IMR-90 (cell line): ENCODE data around the gene LILRA2.
"Not testable (repeated sequence)": the region's sequence is repeated elsewhere in the genome, so short reads cannot be mapped to it uniquely, and the experiment has no call there.

ENCODE experiments used
- BHLHE40 ChIP-seq: fragments of 150-350 bp; IDR thresholded peaks from 2 replicates; pipeline ENCODE4 v1.6.1; 2016; ENCODE audit warnings: mild to moderate bottlenecking, low read depth, low read length
- CHD1 ChIP-seq: IDR thresholded peaks from 2 replicates; pipeline ENCODE4 v1.6.1; 2012; ENCODE audit warnings: low read depth, low read length, improper control_type of control experiment
- CTCF ChIP-seq: conservative IDR thresholded peaks from 2 replicates; pipeline ENCODE4 v1.5.1; 2012; ENCODE audit warnings: mild to moderate bottlenecking, low read depth, low read length, improper control_type of control experiment
- ELK1 ChIP-seq: fragments of 150-350 bp; IDR thresholded peaks from 2 replicates; pipeline ENCODE4 v1.6.1; 2016; ENCODE audit warnings: low read depth, mild to moderate bottlenecking, low read length, moderate library complexity, borderline replicate concordance
- MAZ ChIP-seq: IDR thresholded peaks from 2 replicates; pipeline ENCODE4 v1.6.1; 2012; ENCODE audit warnings: low read depth, mild to moderate bottlenecking, low read length, improper control_type of control experiment, moderate library complexity, borderline replicate concordance
- POLR2A ChIP-seq: IDR thresholded peaks from 2 replicates; pipeline ENCODE4 v1.6.1; 2012; ENCODE audit warnings: mild to moderate bottlenecking, low read depth, low read length
- RAD21 ChIP-seq: IDR thresholded peaks from 2 replicates; pipeline ENCODE4 v1.6.1; 2012; ENCODE audit warnings: low read length, improper control_type of control experiment
- RCOR1 ChIP-seq: IDR thresholded peaks from 2 replicates; pipeline ENCODE4 v1.6.1; 2012; ENCODE audit warnings: mild to moderate bottlenecking, low read length, improper control_type of control experiment; ENCODE audit not compliant: insufficient replicate concordance
- SMC3 ChIP-seq: fragments of 150-350 bp; IDR thresholded peaks from 2 replicates; pipeline ENCODE4 v1.6.1; 2016; ENCODE audit warnings: low read depth, mild to moderate bottlenecking, antibody characterized with exemption, low read length, moderate library complexity

DNA sequence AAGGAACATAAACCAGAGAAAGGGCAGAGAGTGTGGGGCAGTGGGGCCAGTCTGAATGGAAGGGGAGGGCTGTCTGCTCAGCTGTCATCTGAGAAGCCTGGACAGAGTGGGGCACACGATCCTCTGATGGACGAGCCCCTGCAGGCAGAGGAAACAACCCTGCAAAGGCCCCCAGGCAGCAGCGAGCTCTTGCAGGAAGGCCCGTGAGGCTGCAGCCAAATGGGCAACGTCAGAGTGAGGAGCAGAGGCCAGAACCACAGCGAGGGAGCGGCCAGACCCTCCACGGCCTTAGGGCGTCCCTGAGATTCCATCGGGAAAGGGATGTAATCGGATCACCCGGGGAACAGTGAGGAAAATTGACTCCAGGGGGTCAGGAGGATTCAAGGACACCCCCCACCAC, 62.5 kb downstream of the LILRA2 start:
- TF ChIP-seq CTCF, POLR2A, CHD1, RAD21, RCOR1, MAZ, SMC3, BHLHE40, ELK1: not testable (repeated sequence)
